ENCODE data around the gene COA5.

GRCh38 chr2:98632351-98632750 is 24.0 kb upstream of the COA5 start:
- TF ChIP-seq EZH2 (IDR thresholded peaks at IDR 0.05; ENCODE audit: insufficient read depth, poor library complexity, severe bottlenecking): no peak
- TF ChIP-seq EZH2phosphoT487 (IDR thresholded peaks at IDR 0.05; ENCODE audit: insufficient read depth, low read depth): no peak
